ENCODE data around the gene UNC50.

- TF ChIP-seq CTCF (IDR thresholded peaks at IDR 0.05) (no peak), POLR2A (IDR thresholded peaks at IDR 0.05) (no peak)
Observed at GRCh38 chr2:98606431-98606830, 2.0 kb upstream of the UNC50 start.
